ENCODE results near the gene CLEC9A.

CLEC9A gene

DNA sequence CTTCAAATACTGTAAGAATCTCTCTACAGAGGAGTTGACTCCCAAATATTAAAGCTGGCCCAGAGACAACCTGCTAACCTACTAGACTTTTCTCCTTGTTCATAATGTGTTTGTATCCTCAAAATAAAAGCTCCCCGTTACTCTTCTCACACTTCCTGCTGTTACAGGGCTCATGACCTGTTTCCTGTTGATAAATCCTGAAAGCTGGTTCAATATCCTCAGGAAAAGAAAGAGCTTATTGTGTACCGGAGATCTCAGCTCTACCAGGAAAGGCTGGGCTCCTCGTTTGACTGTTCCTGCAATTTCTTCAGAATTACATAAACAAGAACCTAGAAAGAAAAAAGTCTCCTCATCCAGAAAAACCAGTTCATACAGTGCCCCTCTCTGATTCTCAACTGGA lies 37.5 kb downstream of the CLEC9A start:
- no peak for DNase-seq

- DNase-seq, result no peak
Measured at GRCh38 chr12:10068644-10069043, 38.2 kb downstream of the CLEC9A start.

GRCh38 chr12:10069099-10069498 lies 38.6 kb downstream of the CLEC9A start:
- no peak for DNase-seq

GRCh38 chr12:10069976-10070375 lies 39.5 kb downstream of the CLEC9A start:
- no peak for DNase-seq

DNA sequence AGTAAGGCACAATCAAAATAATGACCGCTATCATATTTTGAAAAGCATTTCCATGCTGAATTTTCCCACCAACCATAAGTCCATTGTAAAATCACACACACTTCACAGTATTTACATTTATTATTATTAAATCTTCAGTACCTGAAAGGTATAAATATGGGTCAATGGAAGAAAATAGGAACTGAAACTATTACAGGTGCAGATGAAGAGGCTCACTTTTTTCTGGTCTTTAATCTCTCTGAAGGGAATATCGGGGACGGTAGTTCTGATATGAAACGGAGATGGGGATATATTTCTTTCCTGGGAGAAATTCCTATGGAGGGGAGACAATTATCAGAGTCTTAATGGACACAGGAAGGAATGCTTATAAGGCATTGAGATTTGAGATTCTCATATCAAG lies 39.9 kb downstream of the CLEC9A start:
- no peak for DNase-seq

GRCh38 chr12:10072131-10072530 lies 41.6 kb downstream of the CLEC9A start:
- no peak for DNase-seq

- DNase-seq, result no peak
Measured at GRCh38 chr12:10073261-10073660, 42.8 kb downstream of the CLEC9A start.

DNA sequence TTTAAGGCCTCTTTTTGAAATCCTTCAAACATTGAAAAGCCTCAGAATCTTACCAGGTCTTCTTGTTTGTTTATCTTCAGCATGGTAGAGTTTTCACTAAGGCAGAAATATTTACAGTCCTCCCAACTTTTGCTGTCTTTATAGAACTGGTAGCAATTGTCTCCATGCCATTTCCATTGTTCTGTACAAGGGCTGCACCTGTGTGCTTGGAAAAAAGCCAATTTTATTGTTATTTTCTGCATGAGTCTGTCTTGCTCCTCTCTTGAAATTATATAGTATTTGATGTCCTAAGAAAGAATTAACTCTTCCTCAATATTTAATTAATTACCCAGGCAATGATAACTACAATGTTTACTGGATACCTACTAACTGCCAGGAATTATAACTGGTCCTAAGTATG lies 45.0 kb downstream of the CLEC9A start:
- DNase-seq, result no peak

- DNase-seq, result no peak
Measured at GRCh38 chr12:10082117-10082874, 51.8 kb downstream of the CLEC9A start.

- no peak for DNase-seq
Measured at GRCh38 chr12:10084733-10085132, 54.3 kb downstream of the CLEC9A start.

GRCh38 chr12:10086387-10086786 lies 55.9 kb downstream of the CLEC9A start:
- no peak for DNase-seq

DNA sequence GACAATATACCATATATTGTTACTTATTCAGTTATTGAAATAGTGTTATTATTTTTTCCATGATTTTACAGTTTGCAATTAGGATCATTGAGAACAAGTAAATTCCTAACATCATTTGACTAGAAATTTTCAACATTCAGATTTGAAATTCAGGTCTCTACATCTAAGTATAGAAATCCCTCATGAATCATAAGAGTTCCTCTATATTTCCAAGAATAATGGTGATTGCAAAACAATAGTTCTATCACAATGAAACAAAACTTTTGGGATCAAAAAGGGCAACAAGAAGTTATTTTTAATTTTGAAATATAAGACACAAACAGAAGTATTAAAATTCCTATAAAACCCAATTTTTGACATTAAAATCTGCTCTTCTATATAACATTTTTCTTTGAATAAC lies 57.5 kb downstream of the CLEC9A start:
- DNase-seq, result no peak

GRCh38 chr12:10088955-10089900 lies 58.7 kb downstream of the CLEC9A start:
- DNase-seq, result no peak

- no peak for DNase-seq
Measured at GRCh38 chr12:10094646-10095395, 64.3 kb downstream of the CLEC9A start.

DNA sequence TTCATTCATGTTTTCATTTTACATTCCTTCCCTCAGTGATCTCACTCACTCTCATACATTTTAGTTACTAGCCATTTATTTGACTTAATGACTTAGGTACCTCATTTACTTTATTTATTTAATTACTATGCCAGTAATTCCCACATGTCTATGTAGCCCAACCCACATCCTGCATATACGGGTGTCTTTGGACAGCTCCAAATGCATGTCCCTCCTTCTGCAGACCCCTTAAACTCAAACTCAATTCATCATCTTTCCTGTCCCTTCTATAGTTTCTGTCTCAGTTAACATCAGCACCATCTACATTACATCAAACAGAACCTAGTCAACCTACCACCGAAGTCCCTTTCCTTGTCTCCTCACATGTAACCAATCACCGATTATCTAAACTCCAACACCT lies 65.5 kb downstream of the CLEC9A start:
- DNase-seq, result no peak

- no peak for DNase-seq
Measured at GRCh38 chr12:10097521-10097920, 67.0 kb downstream of the CLEC9A start.

GRCh38 chr12:10098791-10099190 lies 68.3 kb downstream of the CLEC9A start, which contains the start of gene CLEC1A:
Gene CLEC1A, minus strand, starts transcription at chr12:10098985. Its CDS starts 63 bp downstream, at chr12:10098922.
- no peak for DNase-seq

DNA sequence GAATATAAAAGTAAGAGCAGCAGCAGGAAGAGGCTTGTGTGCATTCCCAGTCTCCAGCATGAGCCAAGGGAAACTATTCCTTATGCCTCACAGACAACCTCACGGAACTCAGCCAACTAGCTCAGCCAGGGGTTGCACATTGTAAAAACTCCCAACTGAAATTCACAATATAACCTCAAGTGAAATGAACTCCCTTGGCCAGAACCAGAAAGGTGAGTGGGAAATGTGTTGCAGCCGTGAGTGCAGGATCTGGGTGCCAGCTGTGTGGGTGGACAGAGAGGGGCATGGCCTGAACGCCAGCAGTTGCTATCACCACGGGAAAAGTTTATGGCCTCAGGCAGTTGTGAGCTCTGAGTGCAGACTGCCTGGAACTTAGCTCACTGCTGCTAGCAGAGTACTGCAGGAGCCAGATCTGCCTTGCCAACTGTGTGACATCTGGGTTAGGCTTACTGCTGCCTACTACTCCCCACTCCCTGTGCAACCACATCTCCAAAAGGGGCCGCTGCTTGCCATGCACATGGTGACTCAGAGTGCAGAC lies 70.6 kb downstream of the CLEC9A start:
- DNase-seq, result no peak

GRCh38 chr12:10101648-10102220 lies 71.3 kb downstream of the CLEC9A start:
- no peak for DNase-seq

GRCh38 chr12:10102322-10102721 lies 71.8 kb downstream of the CLEC9A start:
- no peak for DNase-seq

DNA sequence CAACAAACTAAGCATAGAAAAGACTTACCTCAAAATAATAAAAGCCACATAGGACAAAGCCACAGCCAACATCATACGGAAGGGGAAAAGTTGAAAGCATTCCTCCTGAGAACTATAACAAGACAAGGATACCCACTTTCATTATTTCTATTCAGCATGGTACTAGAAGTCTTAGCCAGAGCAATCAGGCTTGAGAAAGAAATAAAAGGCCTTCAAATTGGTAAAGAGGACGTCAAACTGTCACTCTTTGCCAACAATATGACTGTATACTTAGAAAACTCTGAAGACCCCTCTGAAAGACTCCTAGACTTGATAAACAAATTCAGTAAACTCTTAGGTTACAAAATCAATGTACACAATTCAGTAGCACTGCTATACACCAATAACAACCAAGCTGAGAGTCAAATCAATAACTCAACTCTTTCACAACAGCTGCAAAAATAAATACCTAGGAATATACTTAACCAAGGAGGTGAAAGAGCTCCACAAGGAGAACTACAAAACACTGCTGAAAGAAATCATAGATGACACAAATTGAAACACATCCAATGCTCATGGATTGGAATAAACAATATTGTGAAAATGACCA lies 79.9 kb downstream of the CLEC9A start:
- DNase-seq, result no peak

- DNase-seq, result no peak
Measured at GRCh38 chr12:10111451-10111850, 81.0 kb downstream of the CLEC9A start.
